GM13976 (cell line): ENCODE data around the gene RPS6KA2.

ENCODE experiments used
- DNase-seq: peaks from one replicate; pipeline ENCODE4 v3.0.0; 2012; ENCODE audit warnings: low spot score
- in situ Hi-C: fragments of 300-500 bp; cut with MboI; formaldehyde crosslinking; loops from one replicate; pipeline ENCODE4 v1.12.0; 2022; ENCODE audit warnings: low sequenced_read_pairs, mixed read lengths, inconsistent platforms; ENCODE audit not compliant: unreplicated experiment
- TF ChIP-seq, protein P1 (sequence below): IDR thresholded peaks from 2 replicates; pipeline ENCODE4 v1.5.1; 2012; ENCODE audit warnings: borderline replicate concordance, mild to moderate bottlenecking; ENCODE audit not compliant: insufficient read depth; ENCODE audit errors: extremely low read depth, missing control alignments, control extremely low read depth

Gene RPS6KA2

DNA sequence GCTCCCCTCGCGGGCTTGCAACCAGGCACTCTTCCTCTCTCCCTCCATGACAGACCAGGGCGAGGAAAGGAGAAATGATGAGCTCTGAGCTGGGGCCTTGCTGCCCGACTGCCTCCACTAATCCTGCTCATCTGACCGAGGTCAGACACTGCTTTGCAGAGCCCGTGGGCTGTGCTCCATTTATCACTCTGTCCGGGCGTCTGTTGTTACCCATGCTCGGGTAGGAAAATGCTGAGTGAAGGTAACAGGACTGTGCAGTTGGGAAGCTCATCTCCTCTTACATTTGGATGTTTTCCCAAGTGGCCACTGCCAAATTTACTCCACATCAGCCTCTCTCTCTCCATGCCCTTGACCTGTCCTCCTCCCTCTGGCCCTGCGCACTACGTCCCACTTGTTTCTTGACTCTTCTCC, 14.6 kb downstream of the RPS6KA2 start:
- TF ChIP-seq, protein P1, sequence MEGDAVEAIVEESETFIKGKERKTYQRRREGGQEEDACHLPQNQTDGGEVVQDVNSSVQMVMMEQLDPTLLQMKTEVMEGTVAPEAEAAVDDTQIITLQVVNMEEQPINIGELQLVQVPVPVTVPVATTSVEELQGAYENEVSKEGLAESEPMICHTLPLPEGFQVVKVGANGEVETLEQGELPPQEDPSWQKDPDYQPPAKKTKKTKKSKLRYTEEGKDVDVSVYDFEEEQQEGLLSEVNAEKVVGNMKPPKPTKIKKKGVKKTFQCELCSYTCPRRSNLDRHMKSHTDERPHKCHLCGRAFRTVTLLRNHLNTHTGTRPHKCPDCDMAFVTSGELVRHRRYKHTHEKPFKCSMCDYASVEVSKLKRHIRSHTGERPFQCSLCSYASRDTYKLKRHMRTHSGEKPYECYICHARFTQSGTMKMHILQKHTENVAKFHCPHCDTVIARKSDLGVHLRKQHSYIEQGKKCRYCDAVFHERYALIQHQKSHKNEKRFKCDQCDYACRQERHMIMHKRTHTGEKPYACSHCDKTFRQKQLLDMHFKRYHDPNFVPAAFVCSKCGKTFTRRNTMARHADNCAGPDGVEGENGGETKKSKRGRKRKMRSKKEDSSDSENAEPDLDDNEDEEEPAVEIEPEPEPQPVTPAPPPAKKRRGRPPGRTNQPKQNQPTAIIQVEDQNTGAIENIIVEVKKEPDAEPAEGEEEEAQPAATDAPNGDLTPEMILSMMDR = no peak
- DNase-seq = no peak
- in situ Hi-C loops = no loop called here

DNA sequence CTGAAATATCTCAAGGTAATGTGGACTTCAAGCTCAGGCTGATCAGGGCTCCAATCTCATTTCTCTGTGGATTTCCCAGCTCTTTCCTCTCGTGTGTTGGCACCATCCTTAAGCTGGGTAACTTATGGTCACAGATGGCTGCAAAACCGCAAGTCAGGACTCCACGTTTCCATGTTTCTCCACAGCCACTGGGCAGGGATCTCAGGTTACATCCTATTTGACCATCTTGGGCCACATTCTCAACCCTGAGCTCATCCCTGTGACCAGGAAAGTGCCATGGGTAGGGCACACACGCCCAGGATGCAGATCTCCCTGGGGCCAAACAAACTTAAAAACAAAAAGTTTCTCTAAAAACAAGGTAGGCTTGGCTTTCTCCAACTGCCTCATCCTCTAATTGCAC, 15.4 kb downstream of the RPS6KA2 start:
- no peak for DNase-seq
- in situ Hi-C loops = no loop called here
- TF ChIP-seq, protein P1 = no peak

DNA sequence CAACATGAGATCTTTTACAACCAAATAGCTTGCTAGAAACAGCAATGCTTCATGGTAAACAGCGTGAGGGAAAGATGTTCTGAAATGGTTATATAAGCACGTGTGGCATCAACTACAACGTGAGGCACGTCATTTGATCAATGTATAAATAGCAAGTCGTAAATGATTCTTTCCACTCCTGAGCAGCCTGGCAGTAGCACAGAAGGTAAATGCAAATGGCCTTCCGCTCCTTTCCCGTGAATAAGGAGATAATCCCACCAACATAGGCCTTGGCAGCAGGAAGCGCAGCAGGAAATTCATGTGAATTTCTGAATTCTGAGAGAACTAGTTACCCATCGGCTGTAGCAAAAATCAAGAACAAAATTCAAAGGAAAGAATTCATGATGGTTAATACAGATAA, 17.0 kb downstream of the RPS6KA2 start:
- in situ Hi-C loops = no loop called here
- DNase-seq = no peak
- TF ChIP-seq, protein P1 = no peak

DNA sequence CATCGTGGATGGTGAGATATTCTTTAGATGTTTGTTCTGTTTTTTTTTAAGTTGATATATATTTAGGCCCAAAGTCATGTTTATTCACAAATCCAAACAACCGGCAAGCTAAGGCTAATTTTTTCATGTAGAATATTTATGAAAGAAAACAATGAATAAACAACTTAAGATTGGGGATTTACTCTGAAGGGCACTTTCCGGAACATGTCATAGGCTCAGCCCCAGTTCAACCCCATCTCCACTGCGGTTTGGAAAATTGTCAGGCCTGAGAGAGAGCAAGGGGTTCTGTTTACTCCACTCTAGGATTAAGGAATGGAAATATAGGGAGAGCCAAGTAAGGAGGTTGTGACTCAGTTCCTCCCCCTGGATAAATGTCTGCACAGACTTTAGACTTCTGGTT, 18.3 kb downstream of the RPS6KA2 start:
- no peak for DNase-seq
- in situ Hi-C loops = no loop called here
- TF ChIP-seq, protein P1 = no peak

DNA sequence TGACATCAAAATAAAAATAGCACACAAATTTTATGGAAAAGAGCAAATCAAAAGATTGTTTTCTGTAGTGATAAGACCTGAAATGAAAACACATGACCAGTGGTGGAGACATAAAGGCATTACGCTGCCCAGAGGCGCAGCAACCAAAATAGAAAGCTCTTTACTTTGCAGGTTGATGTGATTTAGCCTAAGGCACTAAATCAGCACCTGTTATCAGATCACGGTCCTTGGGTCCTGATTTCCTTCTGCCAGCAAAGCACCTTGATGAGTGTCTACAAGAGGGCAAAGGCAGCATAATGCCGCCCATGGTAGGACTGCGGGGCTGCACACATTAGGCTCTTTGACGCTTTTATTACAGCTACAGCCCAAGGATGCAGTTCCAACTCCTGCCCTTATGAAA, 21.3 kb downstream of the RPS6KA2 start:
- in situ Hi-C loops = no loop called here
- no peak for DNase-seq
- TF ChIP-seq, protein P1 = no peak

DNA sequence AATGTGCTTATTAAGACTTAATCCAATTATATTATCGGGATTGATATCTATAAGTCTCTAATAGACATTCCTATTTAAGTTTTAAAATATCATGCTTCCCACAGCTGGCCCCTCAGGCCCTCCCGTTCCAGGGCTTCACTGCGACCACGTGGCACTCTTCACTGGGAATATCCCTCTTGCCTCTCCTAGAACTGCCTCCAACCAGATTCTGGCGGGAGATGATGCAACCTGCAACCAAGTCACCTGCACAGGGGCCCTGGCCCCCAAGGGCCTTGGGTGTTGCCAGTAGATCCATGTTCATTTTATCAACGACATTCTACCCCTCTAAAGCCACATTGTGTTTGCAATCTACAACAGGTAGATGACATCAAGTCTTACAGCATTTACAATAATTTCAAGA, 22.1 kb downstream of the RPS6KA2 start:
- in situ Hi-C loops = no loop called here
- no peak for DNase-seq

DNA sequence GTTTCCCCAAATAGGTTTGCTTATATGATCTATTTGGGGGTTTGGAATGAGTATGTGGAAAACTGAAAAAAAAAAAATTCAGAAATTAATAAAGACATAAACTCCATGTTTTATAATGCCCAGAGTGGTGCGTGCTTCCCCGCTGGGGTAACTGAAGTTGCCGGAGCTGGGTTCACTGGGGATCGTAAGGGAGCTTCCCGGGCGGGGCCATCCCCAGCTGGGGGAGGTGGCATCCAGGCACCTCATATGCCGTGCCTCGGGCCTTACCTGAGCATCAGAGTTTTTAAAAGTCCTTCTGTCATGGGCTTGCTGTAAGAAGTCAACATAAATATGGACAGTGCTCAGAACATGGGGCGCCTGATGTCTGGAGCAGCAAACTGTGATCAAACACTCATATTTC, 22.7 kb downstream of the RPS6KA2 start:
- TF ChIP-seq, protein P1 = no peak
- in situ Hi-C loops = no loop called here

More for the DNA sequence above, 22.1 kb downstream of the RPS6KA2 start:
- TF ChIP-seq, protein P1 = no peak

More for the DNA sequence above, 22.7 kb downstream of the RPS6KA2 start:
- no peak for DNase-seq
